Stimulated activated CD8-positive, alpha-beta memory T cell treated with anti-CD3 and anti-CD28 coated beads, Interleukin-4, amount 100 ng/mL, for 24 hours (primary cell): Measurements from ENCODE around the gene C13orf46.

Experiments used
- DNase-seq: peaks from one replicate; pipeline ENCODE4 v3.0.0-alpha.2; 2020; ENCODE audit warnings: low read depth

C13orf46 gene

DNA sequence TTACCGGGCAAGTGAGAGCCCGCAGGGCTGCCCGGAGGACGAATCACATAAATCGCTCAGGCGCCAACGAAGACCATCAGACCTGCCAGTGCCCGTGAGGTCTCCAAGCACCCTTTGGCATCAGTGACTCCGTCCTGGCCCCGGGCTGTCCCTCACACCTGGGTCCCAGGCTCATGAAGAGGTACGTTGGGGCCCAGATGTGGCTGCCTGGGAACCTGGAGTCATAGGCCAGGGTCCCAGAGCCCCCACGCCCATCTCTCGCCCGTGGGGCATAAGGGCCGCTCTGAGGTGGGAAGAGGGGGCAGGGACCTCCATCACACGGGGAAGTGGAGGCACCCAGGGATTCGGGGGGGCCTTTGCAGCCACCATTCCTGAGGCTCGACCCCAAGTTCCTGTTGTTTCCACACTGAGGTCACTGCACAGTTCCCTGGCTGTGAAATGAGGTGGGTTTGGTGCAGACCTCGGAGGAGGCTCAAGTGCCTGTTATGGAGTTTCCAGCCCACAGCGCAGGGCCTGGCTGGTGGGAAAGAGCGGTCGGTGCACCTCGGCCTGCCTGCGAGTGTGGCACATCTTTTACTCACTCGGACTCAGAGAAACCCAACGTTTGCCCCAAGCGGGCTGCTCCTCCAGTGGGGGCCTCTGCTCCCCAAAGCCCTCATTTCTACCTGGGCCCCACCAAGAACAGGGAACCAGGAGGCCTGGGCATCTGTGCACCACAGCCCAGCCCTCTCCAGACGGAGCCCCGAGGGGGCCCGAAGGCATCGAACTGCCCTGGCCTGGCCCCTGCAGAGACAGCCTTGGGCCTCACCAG lies 35.9 kb upstream of the C13orf46 start:
- no peak for DNase-seq

DNA sequence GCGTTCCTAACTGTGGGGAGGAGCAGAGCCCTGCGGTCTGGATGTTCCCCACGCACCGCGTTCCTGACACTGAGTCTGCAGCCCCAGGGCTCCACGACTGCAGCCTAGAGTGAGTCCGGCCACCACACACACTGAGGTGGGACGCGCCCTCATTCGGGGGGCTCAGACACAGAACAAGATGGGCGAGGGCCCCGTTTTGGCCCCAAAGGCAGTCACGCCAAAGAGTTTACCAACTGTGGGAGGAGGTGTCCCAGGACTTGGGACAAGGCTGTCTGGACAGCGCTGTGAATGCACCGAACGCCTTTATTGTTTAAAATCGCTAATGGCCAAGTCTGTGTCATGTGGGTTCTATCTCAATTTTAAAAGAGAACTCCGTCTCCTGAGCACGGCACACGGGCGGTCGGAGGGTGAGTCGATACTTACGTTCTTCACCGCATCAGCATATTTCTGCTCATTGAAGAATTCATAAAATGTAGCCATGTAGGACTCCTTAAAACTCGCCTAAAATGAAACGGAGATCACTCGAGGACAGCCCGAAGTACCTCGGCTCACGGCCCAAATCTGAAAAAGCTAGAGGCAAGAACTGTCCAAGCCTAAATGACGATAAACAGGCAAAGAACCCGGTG lies 35.2 kb upstream of the C13orf46 start:
- DNase-seq, result no peak

DNA sequence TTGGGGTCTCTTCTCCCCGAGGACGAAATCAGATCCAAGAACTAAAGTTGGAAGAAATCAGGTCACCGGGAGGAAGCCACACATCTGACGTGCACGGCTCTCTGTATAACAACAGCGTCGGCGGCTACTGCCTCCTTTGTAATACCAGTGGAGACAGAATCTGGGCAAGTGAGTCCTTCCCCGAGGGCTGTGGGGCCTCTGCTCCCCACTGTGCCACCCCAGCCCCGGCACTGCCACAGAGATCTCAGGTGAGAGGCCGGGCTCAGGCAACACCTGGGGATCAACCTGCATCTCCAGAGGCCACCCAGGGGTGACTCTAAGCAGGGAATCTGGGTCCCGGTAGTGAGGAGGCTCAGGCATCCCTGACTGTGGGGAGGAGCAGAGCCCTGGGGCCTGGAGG lies 33.7 kb upstream of the C13orf46 start:
- DNase-seq, result no peak

DNA sequence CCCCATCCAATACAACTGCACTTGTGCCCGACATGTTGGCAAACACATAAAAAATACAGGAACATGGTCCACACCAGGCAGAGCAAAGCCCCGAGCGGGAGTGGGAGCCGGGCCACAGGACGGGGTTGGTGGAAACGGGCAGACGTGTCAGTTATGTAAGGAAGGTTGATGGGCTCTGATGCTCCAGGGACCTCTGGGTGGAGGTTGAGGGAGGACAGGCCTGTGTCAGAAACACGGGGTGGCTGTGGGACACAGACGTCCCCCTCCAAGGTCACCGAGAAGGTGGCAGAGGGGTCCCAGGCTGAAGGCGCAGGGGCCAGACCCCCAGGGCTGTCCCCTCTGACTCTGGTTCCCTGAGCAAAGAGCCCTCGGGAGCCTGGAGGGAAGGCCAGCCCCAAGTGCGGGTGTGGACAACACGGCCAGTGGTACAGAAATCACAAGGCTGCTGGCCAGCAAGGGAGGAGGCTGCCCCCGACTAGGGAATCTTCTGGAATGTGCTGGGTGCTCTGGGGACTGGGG lies 31.4 kb upstream of the C13orf46 start:
- no peak for DNase-seq

DNA sequence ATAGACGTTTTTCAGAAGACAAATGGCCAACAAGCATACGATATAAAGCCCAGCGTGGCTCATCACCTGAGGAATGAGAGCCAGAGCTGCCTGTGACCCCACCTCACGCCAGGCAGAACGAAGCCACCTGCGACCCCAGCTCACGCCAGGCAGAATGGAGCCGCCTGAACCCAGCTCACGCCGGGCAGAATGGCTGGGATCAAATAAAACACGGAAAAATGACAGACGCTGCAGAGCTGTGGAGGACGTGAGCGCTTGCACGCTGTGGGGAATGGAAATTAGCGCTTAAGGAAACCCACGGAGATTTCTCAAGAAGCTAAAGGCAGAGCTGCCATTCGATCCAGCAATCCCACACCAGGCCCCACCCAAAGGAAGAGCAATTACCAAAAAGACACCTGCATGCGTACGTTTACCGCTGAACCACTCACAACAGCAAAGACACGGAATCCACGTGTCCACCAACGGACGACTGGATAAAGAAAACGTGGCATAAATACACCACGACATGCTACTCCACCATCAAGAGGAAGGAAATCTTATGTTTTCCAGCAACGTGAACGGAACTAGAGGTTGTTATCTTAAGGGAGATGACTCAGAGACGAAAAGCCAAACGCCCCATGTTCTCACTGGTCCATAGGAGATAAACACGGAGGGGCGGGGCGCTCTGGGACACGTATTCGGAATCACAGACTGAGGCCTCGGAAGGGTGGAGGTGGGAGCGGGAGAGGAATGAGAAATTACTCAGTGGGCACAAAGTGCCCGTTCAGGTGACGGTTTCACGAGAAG lies 30.7 kb upstream of the C13orf46 start:
- DNase-seq, result no peak

DNA sequence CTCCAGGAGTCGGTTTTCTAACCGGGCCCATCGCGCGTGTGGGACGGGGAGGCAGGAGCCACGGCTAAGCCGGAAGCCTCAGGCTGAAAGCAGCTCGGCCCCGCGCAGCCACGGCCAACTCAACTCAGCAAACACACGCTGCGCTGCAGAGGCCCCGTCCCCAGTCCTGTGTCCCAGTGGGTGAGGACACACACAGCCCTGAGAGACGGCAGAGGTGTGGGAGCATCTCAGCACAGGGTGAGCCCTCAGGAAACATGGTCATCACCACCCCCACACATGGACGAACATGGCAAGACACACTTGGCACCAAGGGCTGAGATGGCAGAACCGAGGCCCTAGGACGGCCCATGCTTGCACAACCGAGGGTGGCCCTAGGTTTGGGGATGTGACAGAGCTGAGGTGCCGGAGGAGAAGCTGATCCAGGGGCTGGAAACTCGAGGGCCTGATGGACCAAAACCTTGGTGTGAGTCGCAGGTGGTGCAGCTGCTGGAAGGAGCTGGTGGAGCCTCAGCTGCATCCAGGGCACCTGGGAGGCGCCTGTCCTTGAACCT lies 29.0 kb upstream of the C13orf46 start:
- no peak for DNase-seq

DNA sequence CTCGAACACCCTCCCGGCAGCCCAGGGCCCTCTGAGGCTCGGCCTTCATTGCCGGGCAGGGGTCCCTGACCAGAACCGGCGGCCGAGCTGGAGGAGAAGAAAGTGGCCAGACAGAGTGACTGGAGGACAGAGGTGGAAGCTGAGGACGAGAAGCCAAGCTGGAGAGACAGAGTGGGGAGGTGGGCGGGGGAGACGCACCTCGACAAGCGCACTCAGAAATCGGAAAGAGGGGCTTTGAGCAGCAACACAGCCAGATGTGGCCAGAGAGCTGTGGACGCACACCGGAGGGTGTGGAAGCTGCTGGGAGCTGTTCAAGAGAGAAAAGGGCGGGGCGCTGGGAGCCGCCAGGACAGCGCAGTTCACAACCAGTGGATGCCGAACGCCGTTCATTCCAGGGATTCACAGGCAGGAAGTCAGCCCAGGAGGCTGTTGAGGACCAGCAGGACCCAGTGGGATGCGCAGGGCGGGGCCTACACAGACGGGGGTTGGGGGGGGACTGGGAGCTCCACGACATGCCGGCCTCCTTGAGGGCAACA lies 28.2 kb upstream of the C13orf46 start:
- DNase-seq, result no peak

DNA sequence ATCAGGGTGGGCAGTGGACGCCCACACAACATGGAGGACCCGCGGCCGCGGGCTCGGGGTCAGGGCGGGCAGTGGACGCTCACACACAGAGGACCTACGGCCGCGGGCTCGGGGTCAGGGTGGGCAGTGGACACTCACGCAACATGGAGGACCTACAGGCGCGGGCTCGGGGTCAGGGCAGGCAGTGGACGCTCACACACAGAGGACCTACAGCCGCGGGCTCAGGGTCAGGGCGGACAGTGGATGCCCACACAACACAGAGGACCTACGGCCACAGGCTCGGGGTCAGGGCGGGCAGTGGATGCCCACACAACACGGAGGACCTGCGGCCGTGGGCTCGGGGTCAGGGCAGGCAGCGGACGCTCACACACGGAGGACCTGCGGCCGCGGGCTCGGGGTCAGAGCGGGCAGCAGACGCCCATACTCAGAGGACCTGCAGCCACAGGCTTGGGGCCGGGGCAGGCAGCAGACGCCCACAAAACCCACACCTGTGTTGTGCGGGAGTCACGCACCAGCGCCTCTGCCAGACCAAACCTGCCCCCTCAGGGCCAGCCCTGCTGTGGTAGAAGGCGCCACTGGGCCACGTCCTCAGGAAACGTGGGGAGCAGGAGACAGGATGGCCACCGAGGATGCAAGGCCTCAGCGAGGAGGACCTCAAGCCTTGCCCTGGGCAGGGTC lies 27.6 kb upstream of the C13orf46 start:
- DNase-seq, result no peak

DNA sequence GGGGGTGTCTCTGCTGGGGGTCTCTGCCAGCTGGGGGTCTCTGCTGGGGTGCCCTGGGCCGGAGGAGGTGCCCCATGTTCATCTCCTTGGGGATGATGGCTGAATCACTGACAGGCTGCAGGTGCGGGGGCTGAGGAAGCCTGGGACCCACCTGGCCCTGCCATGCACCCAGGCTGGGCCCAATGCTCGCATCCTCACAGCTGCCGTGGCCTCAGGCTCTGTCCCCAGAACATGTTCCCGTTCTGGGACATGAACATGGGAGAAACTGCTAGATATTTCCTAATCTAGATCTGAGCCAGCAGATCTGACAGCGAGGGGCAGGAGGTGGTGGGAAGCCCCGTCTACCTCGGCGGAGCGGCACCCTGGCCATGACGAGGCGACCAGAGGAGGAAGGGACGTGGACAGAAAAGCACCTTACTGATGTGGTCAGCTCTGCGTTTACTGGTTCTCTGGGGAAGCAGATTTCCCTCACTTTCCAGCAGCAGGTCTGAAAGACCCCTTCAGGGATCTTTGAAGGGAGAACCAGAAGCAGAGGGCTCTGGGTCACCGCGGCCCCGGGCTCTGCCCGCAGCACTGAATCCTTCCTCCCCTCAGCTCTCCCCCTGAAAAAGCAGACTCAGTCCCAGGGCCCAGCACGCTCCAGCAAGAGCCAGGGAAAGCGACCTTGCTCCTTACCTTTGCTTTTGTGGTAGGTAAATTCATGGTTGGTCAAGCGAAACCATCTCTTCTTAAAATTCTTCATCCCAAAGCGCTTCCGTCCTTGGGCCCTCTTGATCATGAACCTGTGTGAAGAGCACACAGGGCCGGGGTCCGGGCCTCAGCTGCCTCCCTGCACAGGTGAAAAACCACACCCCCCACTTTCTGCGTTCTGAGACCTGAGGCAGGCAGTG lies 26.5 kb upstream of the C13orf46 start:
- DNase-seq, result no peak

DNA sequence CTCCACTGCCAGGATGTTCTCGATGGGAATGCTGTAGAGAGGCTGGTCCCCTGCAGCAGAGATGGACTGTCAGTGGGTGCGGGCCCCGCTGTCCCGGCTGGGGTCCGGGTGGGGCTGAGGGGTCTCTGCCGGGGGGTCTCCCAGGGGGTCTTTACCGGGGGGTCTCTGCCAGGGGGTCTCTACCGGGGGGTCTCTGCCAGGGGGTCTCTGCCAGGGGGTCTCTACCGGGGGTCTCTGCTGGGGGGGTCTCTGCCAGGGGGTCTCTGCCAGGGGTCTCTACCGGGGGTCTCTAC lies 25.7 kb upstream of the C13orf46 start:
- DNase-seq, result no peak

DNA sequence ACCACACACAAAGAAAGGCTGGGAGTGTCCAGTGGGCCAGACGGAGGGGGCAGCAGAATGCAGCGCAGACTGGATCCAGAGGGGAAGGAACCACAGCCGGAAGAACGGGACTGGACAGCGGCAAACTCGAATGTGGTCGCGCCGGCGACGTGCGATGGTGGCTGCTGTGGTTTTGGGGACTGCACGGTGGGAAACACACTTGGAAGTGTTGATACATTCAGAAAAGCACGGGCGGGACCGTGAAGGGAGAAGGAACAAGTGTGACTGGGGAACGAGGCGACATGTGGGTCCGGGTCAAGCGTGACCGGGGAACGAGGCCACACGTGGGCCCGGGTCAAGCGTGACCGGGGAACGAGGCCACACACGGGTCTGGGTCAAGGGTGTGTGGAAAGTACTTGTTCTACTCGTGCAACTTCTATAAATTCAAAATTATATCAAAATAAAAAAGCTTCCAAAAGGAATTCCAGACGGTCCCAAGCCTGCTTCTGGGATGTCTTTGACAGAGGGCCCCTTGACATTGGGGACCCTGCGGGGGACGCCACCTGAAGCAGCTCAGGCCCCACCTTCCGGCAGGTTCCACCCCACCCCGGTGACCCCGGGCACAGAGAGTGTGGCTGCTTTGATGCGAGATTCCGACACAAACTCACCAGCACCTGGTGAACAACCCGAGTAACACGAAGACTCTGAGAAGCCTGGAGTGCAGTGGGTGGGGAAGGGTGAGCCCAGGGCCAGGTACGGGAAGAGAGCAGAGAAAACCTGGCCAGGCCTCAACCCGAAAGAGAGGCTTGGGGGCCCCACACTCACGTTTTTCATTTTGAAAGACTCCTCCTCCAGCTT lies 25.1 kb upstream of the C13orf46 start:
- DNase-seq, result no peak

DNA sequence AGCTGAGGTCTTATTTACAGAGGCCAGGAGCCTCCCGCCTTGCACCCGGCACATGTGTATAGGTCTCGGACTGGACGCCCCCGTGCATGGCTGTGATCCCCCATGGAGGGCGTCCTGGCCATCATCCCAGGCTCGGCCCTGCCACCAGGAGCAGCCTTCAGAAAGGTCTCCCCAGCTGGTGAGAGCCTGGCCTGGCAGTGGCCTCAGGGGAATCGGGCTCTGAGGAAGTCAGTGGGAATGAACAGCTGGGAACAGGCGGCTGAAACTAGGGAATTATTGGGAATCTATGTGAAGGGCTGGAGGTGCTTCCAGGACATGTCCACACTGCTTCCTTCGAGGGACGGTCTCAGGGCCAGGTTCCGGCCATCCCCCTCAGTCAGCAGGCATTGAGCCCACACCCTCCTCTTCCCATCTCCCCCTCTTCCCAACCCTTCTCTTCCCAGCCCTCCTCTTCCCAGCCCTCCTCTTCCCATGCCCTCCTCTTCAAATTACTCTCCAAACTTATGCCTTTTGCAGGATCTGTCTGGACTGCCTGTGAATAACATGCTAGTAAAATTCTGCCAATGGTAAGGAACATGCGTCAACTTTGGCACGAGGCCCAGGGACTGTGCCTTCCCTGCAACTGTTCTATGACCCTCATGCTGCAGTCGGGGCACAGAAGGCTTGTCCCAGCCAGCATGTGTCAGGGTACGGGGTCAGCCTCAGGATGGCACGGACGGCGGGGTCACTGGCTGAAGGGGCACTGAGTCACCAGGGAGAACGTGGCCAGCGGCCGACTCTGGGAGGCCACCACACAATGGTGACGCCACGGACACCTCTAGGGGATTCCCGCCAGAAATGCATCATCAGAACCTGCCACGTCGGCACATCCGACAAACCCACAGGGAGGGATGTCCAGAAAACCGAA lies 24.2 kb upstream of the C13orf46 start:
- DNase-seq, result no peak

DNA sequence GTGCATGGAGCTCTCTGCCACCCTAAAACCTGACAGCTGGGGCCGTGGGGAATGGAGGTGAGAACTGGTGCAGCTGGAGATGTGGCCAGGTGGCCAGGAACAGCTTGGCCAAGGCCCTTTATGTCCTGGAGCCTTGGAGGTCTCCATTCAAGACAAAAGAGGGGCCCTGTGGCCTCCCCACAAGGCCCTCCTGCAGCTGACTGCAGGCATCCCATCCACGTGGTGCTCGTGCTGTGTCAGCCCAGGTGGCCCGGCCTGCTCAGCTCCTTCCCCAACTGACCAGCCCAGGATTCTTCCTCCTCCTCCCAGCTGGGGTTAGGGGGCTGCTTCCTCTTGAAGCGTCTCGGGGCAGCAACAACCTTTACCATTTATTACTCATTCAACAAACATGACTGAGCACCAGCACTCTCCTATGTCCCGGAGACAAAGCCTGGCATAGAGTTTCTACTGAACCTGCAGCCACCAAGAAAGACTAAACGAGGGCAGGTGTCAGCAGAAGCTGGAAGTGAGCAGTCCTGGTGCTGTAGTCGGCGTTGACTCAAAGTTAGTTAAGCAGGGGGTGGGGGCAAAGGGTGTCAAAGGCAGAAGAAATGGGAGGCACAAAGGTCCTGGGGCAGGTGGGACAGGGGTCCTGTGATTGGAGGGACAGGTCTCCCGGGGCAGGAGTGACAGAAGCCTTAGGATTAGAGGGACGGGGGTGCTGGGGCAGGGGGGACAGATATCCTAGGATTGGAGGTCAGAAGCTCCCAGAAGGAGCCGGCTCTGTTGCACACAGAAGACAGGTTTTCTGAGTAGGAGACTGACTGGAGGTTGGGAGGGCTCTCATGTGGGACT lies 23.3 kb upstream of the C13orf46 start:
- DNase-seq, result no peak

DNA sequence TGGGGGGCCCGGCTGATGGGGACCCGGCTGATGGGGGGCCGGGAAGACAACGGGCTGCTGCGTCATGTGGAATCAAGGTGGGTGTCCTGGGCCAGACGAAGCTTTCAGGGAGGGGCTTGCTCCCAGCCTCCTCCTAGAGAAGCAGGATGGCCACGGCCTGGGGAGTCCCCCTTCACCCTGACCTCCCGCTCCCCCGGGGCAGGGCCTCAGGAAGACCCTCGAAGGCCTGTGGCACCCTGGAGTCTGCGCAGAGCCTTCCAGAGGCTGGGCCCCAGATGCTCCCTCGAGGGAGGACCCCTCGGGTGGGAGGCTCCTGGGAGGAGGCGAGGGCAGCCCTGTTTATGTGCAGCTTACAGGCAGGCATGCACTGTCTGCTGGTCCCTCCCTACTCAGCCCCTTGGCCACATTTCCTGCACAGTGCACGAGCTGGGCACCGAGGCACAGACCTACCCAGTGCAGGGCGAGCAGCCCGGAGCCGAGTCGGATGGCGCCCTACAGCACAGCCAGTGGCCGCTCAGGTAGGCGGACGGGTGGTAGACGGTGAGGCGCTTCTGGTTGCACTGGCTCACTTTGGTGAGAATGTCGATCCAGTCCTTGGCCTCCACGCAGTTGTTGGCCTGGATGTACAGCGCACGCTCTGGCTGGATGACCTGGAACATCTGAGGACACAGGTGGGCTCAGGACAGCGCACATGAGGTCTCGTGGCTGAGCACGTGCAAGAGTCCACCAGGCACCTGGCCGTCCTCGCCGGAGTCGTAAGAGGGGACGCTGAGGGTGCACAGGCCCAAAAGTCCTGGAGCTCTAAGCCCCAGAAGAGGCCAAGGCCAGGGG lies 22.4 kb upstream of the C13orf46 start:
- no peak for DNase-seq

DNA sequence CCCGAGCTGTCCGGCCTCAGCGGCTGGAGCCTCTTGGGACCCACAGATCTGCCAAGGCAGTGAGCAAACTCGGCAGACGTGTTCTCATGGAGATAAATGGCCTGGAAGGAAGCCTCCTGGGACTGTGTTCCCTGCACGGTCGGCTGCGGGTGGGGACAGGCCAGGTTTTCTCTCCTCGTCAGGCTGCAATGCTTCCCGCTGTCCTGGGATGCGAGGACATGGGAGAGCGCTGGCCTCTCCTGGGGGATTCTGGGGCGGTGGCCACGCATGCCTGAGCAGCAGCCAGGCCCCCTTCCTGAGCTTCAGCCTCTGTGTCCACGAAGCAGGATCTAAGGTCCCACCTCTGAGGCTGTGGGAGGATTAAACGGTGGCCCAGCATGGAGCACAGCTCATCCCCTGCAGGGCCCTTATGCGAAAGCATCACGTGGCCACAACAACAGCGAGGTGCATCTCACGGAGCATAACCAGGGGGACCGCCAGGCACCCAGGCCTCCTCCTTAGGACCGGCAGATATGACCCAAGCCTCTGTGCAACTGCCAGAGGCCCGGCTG lies 21.2 kb upstream of the C13orf46 start:
- DNase-seq, result no peak

DNA sequence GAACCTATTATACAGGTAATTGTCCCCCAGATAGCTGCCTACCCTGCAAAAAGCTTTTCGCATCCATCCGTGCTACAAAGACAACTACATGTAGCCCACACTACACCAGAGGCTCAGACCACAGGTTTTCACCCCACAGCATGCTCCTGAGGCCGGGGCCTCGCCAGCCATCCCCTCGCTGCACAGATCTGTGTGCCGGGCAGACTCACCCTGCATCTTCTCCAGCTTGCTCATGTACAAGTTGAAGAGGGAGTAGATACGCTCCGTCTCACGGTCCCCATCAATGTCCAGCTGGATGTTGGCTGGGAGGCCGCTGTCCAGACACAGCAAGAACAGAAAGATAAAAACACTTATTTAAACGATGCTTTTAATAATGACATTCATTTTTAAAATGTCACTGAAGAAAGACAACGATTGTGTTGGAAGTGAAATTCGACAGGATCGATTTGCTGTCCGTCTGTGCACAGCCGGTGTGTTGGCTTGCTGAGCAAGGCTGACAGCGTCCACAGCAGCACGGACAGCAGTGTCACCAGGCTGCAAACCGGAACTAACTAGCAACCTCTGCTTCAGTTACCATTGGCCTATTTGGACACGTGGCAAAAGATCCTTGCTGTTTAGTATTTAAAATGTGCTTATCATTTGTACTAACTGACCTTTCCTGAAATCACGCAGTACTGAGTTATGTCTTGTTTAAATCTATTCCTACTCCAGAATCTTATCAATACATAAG lies 18.6 kb upstream of the C13orf46 start:
- DNase-seq, result no peak
